RPMI7951 (cell line): ENCODE measurements around the gene PHYKPL. TPM values are rescaled to one million over a fixed set of nuclear protein-coding genes. Genes with fewer than 3 reads are reported as not detected.

ENCODE experiments used
- DNase-seq: peaks from one replicate; pipeline ENCODE4 v3.0.0-alpha.2; 2012; ENCODE audit warnings: low read depth
- total RNA-seq: library from RNA; depleted of rRNA; stranded (reverse); fragments of >200 nt; shearing (Covaris generic); gene quantifications from 2 replicates; pipeline ENCODE4 v1.2.3, GENCODE V29; 2014

Gene PHYKPL
- total RNA-seq, 1 experiment from 2014 or later: 6.5 TPM

DNA sequence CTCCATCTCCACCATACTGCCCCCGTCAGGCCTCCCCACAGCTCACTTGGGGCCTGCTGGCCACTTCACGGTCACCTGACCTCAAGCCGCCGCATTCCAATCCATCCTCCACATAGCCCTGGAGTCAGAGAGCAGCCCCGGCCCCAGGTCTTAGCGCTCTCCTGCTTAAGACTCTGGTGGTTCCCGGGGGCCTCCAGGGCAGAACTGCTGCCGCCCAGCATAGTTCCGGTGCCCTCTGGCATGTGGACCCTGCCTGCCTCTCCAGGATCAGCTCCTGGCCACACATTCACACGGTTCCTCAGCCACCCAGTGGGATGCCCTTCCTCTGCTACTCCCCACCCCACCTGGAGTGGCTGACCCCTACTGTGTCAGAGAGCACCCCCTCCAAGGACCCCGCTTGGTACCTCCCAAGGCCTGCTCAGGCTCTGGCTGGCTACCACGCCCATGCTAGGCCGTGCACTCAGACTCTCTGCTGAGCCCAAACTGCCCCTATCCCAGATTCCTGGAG is 8.7 kb downstream of the PHYKPL start:
- no peak for DNase-seq

DNA sequence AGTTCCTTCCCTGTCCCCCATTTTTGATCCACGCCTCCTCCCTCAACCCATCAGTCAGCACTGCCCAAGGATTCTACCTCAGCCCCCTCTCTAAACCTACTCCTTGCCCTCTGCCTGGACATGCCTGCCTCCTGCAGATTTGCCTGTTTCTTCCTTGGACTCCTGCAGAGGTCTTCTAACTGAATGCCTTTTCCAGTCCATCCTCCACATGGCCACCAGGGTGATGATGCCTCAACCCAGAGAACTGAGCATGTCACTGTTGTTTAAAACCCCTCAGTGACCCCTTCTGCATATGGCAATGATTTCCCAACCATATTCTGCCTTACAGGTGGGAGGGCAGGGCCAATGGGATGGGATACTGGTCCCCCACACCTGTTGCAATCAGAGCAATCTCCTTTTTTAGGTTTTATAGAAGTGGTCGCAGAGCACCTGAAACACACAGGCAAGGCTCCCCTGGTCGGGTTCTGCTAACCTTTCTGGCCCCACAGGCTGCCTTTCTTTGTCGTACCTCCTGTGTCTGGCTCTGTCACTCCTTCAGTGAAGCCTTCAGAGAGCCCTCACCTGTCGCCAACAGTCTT is 9.3 kb downstream of the PHYKPL start:
- no peak for DNase-seq

- DNase-seq: no peak
Measured at GRCh38 chr5:178222292-178222691, 10.3 kb downstream of the PHYKPL start.

DNA sequence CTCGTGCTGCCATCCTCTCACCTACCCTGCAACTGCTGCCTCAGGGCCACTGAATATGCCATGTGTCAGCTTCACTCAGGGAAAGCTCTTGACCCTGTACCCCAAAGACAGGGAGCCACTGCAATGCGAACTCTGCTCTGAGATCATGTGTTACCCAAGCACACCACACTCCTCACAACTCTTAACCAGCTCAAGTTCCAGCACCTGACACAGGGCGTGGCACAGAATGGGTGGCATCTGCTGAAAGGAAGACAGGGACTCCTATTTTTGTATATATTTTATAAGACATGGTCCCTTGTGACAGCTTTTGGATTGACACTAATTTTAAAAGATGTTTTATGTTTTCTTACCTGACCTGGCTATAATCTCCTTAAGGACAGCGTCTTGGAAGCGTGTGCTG is 10.7 kb downstream of the PHYKPL start:
- DNase-seq: no peak

DNA sequence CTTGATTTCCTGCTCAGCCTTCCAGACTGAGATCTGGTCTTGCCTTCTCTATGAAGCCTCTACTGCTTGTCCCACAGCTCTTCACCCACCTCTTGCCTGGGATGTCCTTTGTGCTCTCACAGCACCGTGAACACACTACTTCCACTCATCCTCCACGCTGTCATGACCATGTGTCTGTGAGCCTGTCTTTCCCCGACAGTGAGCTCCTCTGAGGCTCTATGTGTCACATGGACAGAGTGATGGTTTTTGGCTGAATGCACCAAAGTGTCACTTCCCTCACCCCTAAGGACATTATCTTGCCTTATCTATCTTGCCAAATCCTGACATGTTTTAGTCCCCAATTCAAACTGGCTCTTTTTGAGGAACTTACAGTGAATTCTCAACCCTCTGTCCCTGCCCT is 11.3 kb downstream of the PHYKPL start:
- DNase-seq: no peak

DNA sequence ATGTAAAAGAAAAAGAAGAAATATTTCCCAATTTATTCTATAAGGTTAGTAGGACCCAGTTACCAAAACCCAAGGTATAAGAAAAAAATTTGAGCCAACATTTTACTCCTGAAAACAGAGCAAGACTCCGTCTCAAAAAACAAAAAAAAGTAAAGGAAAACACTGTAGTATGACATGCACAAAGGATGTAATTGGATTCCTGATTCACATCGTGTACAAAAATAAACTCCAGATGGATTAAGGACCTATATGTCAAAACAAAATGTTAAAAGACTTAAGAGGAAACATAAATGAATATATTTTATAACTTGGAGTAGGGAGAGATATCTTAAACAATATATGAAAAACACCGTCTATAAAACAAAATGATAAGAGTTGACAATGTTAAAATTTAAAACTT is 13.8 kb downstream of the PHYKPL start:
- no peak for DNase-seq

DNA sequence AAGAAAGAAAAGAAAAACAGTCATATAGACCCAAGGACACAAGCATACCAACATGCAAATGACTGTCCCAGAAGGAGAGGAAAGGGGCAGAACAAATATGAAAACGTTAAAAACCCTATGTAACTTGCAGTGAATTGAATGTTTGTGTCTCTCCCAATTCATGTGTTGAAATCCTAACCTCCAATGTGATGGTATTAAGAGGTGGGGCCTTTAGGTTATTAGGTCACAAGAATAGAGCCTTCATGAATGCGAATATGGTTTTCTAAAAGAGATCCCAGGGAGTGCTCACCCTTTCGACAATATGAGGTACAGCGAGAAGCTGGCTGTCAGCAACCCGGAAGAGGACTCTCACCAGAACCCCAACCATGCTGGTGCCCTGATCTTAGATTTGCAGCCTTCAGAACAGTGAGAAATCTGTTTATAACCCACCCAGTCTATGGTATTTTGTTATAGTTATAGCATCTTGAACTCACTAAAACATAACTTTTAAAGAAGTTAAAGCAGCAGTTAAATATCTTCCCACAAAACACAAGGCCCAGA is 14.3 kb downstream of the PHYKPL start:
- DNase-seq: no peak

DNA sequence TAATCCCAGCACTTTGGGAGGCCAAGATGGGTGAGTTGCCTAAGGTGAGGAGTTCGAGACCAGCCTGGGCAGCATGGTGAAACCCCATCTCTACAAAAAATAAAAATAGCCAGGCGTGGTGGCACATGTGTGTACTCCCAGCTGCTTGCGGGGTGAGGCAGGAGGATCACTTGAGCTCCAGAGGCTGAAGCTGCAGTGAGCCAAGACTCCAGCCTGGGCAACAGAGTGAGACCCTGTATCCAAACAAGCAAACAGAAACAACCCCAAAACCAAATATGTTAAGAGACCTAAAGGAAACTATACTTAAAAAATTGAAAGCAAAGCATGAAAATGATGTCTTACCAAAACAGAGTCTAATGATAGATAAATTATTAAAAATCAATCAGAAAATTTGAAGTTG is 15.8 kb downstream of the PHYKPL start:
- DNase-seq: no peak

DNA sequence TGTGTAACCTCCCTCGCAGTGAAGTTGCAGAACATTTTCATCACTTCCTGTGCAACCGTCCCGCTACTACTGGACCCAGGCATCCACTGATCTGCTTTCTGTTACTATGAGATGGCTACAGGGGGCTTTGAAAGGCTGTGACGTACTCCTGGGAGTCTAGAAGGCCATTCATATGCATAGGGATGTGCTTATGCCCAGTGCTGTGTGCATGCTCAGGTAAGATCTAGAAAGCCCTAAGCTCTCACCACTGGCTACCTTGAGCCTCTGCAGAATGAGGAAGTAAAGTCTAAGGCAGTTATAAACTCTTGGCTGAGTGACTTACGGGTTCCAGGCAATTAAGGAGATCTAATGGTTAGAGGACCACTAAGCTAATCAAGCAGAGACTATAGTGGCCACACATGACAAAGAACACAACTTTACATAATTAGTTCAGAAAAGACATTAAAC is 16.5 kb downstream of the PHYKPL start:
- DNase-seq: no peak

- DNase-seq: no peak
Measured at GRCh38 chr5:178215280-178216002, 17.2 kb downstream of the PHYKPL start.

- no peak for DNase-seq
Measured at GRCh38 chr5:178214160-178214803, 18.3 kb downstream of the PHYKPL start.

DNA sequence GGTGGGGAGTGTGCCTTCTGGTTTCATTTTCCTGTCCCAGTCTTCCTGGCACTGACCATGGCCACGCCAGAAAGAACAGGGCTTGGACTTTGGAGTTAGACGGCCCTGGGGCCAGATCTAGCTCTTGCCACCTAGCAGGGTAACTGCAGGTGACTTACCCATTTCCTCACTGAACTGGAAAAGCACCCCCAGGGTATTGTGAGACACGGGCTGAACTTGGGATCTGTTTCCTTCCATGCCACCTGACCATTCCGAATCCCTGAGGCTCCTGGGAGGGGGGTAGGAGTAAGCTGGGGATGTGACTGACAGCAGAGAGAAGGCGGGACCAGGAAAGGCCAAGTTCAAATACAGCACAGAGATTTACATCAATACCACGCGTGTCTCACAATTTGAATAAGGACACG is 18.9 kb downstream of the PHYKPL start:
- DNase-seq: no peak

- DNase-seq: no peak
Measured at GRCh38 chr5:178213003-178213461, 19.6 kb downstream of the PHYKPL start.

DNA sequence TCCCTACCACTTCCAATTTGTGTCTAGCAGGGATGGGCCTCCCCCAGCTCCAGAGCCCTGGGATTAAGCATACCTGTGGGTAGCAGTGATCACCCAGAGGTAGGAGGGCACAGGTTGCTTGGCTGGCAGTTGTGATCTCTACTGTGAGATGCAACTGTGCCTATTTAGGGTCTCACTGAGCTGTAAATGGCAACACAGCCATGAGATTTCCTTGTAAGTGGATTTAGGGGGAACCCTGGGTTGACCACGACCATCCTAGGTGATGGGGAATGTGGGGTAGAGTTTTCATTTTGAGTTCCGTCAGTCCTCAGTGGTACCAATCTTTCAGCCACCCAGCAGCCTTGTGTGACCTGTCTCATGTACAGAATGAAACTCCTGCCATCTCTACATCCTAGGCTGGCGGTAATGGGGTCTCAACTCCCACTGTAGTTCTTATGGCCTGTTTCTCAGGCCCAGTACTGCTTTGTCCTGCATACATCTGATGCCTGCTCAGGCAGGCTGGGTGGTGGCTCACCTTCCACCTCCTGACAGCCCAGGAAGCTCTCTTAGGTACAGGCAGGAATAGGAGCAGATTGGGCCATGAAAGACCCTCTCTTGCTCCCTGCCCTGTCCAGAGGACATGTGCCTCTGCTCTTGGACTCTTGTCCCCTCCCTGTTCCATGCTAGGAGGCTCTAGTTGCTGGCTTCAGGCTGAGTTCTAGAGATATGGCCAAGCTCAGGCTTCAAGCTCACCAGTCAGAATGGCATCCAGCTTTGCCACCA is 20.2 kb downstream of the PHYKPL start:
- DNase-seq: no peak

- DNase-seq: no peak
Measured at GRCh38 chr5:178211095-178212048, 21.2 kb downstream of the PHYKPL start.

GRCh38 chr5:178210686-178211085 is 21.9 kb downstream of the PHYKPL start:
- DNase-seq: no peak

GRCh38 chr5:178210073-178210535 is 22.5 kb downstream of the PHYKPL start:
- DNase-seq: no peak

DNA sequence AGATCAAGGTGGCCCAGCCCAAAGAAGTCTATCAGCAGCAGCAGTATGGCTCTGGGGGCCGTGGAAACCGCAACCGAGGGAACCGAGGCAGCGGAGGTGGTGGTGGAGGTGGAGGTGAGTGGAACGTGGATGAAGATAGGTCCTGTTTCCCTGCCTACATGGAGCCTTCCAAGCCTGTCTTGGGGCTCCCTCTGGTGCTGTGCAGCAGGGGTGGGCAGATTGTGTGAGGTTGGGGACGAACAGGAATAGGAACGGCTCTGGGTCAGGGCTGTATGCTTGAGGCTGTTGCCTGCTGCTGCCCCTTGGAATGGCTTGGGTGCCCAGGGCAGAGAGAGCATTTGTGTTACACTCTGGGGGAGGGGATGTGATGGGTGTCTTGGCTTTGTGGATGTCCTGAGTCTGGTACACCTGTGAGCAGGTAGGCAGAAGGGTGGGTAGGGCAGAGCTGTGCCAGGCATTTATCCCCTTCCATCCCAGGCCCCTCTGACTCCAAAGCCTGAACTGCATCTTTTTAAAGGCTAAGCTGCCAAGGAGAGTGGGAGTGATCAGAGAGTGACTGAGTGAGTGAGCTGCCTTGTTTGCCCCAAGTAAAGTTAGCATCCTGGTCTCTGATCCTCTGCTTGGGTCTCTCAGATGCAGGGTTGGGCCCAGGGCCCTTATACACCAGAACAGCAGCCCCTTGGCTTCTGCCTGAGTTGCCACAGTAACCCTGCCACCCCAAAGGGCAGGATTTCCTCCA is 23.1 kb downstream of the PHYKPL start:
- no peak for DNase-seq

GRCh38 chr5:178208540-178209227 is 23.9 kb downstream of the PHYKPL start:
- no peak for DNase-seq
